KG1 (cell line): Measurements from ENCODE around the gene FBXO27.
"Not testable (repeated sequence)": the region's sequence is repeated elsewhere in the genome, so short reads cannot be mapped to it uniquely, and the experiment has no call there.

Experiments
- DNase-seq: peaks from one replicate; lab custom pipeline; 2025; lab: John Stamatoyannopoulos, UW

The FBXO27 gene

DNA sequence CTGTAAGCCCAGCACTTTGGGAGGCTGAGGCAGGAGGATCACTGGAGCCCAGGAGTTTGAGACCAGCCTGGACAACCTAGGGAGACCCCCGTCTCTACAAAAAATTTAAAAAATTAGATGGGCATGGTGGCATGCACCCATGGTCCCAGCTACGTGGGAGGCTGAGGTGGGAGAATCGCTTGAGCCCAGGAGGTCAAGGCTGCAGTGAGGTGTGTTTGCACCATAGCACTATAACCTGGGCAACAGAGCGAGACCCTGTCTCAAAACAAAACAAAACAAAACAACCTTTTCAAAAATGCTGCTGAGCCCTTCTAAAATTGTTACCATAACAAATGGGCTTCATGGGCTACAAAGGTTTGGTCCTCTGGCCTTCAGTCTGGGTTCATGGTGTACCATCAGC lies 43.7 kb downstream of the FBXO27 start:
- not testable (repeated sequence) for DNase-seq

GRCh38 chr19:38987745-38988144 lies 44.6 kb downstream of the FBXO27 start:
- not testable (repeated sequence) for DNase-seq

- no peak for DNase-seq
Measured at GRCh38 chr19:38985262-38985661, 47.1 kb downstream of the FBXO27 start.

DNA sequence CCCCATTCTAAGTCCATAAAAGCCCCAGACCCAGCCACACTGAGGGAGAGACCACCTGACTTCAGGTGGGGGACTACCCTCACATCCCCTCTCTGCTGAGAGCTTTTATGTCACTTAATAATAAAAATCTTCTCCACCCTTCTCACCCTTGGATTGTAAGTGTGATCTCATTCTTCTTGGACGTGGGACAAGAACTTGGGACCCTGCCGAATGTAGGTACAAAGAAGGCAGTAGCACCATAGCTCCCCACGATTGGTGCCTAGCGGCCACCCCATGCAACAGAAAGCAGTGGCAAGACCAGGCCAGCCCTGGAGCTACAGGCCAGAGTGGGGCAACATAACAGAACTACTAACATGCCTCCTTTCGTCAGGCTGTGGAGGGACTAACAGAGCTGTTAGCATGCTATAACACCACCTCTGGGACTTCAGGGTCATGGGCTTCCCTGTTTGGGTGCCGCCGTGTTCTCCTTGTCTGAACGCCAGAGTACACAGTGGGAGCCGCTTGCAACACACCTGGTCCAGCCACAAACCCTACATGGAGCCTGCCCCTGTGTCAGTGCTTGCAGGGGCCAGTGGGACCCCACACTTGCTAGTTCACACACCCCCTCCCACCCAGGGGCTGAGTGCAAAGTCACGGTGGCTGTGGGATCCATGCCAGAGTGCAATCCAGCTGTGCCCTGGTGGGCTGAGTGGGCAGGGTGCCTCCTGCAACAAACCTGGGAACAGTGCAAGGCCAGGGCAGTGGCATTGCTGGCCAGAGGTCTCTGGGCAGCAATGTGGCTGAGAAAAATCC lies 51.6 kb downstream of the FBXO27 start:
- no peak for DNase-seq

DNA sequence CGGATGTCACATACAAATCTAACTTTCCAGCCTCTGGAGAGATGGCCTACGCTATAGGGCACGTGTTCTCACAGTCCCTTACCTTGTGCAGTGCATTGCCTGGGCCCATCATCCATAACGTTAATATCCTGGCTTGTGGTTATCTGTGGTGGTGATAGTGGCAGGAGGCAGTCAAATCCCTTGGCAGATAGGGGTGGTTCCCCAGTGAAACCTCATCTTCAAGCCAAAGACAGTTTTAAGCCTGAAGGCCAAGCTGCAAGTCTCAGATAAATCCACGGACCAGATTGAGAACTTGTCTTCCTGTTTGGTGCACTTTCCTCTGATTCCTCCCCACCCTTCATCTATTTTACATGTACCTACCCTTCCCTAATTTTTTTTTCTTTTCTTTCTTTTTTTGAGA lies 52.5 kb downstream of the FBXO27 start:
- DNase-seq: no peak

DNA sequence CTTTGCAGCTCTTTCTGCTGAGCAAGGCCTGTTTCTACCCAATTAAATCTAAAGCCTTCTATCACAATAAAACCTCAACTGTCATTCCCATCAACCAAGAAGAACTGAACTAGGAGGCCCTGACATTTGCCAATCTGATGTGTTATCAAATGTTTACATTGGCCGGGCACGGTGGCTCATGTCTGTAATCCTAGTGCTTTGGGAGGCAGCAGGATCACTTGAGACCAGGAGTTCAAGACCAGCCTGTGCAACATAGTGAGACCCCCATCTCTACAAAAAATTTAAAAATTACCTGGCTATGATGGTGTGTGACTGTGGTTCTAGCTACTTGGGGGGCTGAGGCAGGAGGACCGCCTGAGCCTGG lies 54.0 kb downstream of the FBXO27 start:
- DNase-seq: no peak

DNA sequence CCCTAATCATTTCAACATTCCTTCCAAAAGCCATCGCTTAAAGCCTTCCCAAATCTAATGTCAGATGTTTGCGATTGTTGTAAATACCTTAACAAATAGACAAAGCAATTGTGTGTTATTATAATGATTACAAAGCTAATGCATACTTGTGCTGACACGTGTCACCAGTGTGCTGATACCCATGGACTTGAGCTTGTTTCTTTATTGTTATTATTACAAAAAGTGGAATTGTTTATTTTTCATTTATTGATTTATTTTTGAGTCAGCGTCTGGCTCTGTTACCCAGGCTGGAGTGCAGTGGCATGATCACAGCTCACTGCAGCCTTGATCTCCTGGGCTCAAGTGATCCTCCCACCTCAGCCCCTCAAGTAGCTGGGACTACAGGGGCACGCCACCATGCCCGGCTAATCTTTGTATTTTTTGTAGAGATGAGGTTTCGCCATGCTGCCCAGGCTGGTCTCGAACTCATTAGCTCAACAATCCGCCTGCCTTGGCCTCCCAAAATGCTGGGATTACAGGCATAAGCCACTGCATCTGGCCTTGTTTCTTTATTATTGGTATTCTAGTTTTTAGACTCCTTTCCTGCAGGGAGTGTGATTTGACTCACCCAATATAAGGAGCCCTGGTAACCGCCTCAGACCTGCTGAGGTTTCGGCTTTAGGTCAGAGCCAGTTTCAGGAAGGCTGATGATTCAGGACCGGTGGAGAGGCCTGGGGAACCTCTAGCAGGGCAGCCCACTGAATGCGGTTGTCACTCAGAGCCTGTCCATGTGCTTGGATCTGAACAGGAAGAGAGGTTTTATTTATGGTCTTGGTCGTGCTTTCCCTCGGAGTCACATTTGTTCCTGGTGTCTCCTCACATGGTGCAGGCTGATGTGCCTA lies 54.7 kb downstream of the FBXO27 start:
- DNase-seq: no peak

GRCh38 chr19:38975861-38976271 lies 56.5 kb downstream of the FBXO27 start:
- DNase-seq: no peak

DNA sequence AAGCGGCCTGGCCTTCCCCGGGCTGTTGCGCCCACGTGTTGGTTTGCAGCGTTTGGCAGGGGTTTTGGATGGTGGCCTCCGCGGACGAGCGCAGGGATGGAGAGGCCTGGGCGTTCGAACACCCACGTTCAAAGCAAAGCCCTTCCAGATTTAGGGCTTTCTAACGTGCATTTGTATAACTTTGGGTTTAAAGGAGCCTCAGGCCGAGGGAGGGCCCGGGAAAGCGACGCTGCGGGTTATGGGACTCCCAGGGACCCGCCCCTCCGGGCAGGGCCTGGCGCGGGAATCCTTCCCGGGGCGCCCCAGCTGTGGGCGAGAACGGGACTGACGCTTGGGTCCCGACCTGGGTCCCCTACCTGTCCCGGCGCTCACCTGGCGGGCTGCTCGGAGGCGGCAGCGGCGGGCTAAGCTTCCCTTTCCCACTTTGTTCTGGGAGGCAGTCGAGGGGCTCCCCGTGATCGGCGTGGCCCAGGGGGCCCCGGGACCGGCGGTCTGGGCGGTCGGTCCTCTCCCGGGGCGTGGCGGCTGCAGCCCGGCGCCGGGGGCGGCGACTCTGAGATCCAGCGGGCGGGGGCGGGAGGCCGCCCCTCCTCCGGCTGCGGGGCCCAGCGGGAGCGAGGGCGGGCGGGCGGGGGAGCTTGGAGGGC lies 57.0 kb downstream of the FBXO27 start, which contains the start of gene FBXO17:
TSS of gene FBXO17 (minus strand) at position 529 of the 647 bp plus-strand sequence. CDS start 25,423 bp downstream, outside the sequence.
- DNase-seq: no peak

DNA sequence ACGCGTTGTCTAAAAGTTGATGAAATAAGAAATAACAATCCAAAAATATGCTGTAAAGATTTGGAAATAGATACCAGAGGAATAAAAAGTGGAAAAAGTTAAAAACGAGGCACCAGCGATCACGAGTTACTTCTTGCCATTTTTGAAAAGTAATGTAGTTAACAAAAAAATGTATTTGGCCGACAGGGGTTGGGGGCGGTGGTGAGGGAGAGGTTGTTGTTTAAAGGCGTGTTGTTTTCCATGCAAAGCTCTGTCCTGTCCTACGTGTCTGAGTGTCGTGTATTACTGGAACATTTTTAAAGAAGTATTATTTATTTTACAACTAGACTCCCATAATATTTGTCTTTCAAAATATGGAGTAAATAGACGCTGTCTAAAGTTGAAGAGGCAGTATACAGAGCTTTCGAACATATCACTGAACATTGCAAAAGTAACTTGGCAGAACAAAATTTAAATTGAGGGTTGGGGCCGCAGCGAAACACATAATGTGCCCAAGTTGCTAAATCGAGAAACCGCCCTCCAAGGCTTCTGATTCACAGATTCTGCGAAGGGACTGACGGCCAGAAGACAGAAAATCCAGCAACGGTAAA lies 57.6 kb downstream of the FBXO27 start:
- no peak for DNase-seq
